PC-3 (cell line): ENCODE data around the gene RHEX. TPM values are rescaled to one million over a fixed set of nuclear protein-coding genes. Genes with fewer than 3 reads are reported as not detected.
"Not testable (repeated sequence)": the region's sequence is repeated elsewhere in the genome, so short reads cannot be mapped to it uniquely, and the experiment has no call there.

Source experiments
- ATAC-seq: fragments of 200-7000 bp; cut with Tn5 transposase; 2 replicates; pipeline ENCODE4 v1.9.1; 2020; ENCODE audit warnings: mild to moderate bottlenecking, moderate library complexity
- BruUV-seq: library from RNA; stranded (reverse); fragments of 400-500 nt; replicated peaks from 2 replicates; lab custom pipeline; 2021; lab: Mats Ljungman, UMichigan
- CTCF ChIA-PET: fragments of 300-600 bp; sonication (Branson Sonifier 250); formaldehyde crosslinking; loops from one replicate; lab custom pipeline; 2022; ENCODE audit warnings: antibody characterized with exemption; lab: Charles Lee
- POLR2A ChIA-PET: fragments of 300-600 bp; sonication (Branson Sonifier 250); formaldehyde crosslinking; loops from one replicate; lab custom pipeline; 2022; ENCODE audit warnings: antibody characterized with exemption; ENCODE audit not compliant: unreplicated experiment; lab: Charles Lee
- DNase-seq: peaks from one replicate; pipeline ENCODE4 v3.0.0-alpha.2; 2015
- H2AFZ ChIP-seq: fragments of 300-600 bp; sonication (generic); 2 replicates; pipeline ENCODE4 v1.6.0; 2016; ENCODE audit warnings: antibody characterized with exemption, low read length
- H3F3A ChIP-seq: fragments of 300-600 bp; sonication (generic); one replicate; pipeline ENCODE4 v1.6.0; 2017; ENCODE audit warnings: antibody characterized with exemption, low read length, control low read depth, mild to moderate bottlenecking; ENCODE audit not compliant: unreplicated experiment
- H3K27ac ChIP-seq: fragments of 300-600 bp; sonication (generic); 2 replicates; pipeline ENCODE4 v1.5.1; 2016; ENCODE audit warnings: mild to moderate bottlenecking, low read length
- H3K27me3 ChIP-seq: fragments of 300-600 bp; sonication (generic); 2 replicates; pipeline ENCODE4 v1.6.1; 2016; ENCODE audit warnings: low read length, mixed read lengths
- H3K36me3 ChIP-seq: fragments of 300-600 bp; sonication (generic); 2 replicates; pipeline ENCODE4 v1.6.1; 2016; ENCODE audit warnings: low read depth, mixed run types, low read length, mixed read lengths
- H3K4me1 ChIP-seq: fragments of 300-600 bp; sonication (generic); 2 replicates; pipeline ENCODE4 v1.5.1; 2016; ENCODE audit warnings: low read length; ENCODE audit not compliant: insufficient read depth
- H3K4me2 ChIP-seq: fragments of 300-600 bp; sonication (generic); 2 replicates; pipeline ENCODE4 v1.6.0; 2016; ENCODE audit warnings: low read length
- H3K4me3 ChIP-seq: fragments of 300-600 bp; sonication (generic); 2 replicates; pipeline ENCODE4 v1.5.1; 2016; ENCODE audit warnings: mild to moderate bottlenecking, low read length, mixed read lengths
- H3K79me2 ChIP-seq: fragments of 300-600 bp; sonication (generic); 2 replicates; pipeline ENCODE4 v1.6.1; 2017; ENCODE audit warnings: low read length, mixed read lengths
- H3K9ac ChIP-seq: fragments of 300-600 bp; sonication (generic); 2 replicates; pipeline ENCODE4 v1.6.0; 2016; ENCODE audit warnings: mild to moderate bottlenecking, low read length
- H3K9me2 ChIP-seq: fragments of 300-600 bp; sonication (generic); replicated peaks from 2 replicates; pipeline ENCODE4 v1.6.1; 2016; ENCODE audit warnings: mixed run types, low read length, mixed read lengths
- H3K9me3 ChIP-seq: fragments of 300-600 bp; sonication (generic); 2 replicates; pipeline ENCODE4 v1.6.1; 2016; ENCODE audit warnings: low read length, mixed read lengths
- H4K20me1 ChIP-seq: fragments of 300-600 bp; sonication (generic); 2 replicates; pipeline ENCODE4 v1.6.1; 2016; ENCODE audit warnings: low read length, mixed read lengths
- CTCF ChIP-seq: fragments of 300-600 bp; sonication (generic); conservative IDR thresholded peaks from 2 replicates; pipeline ENCODE4 v1.5.1; 2017; ENCODE audit warnings: antibody characterized with exemption, low read depth, mild to moderate bottlenecking, low read length
- EZH2 ChIP-seq: fragments of 300-600 bp; sonication (generic); IDR thresholded peaks from one replicate; pipeline ENCODE4 v1.6.1; 2017; ENCODE audit warnings: antibody characterized with exemption, mild to moderate bottlenecking, low read length; ENCODE audit not compliant: unreplicated experiment
- EZH2phosphoT487 ChIP-seq: fragments of 300-600 bp; sonication (generic); IDR thresholded peaks from 2 replicates; pipeline ENCODE4 v1.6.1; 2018; ENCODE audit warnings: mild to moderate bottlenecking, antibody characterized with exemption, low read length, borderline replicate concordance
- intact Hi-C: fragments of 100-400 bp; cut with micrococcal nuclease; formaldehyde crosslinking; loops from 2 replicates; pipeline ENCODE4 v1.9.0; 2023
- total RNA-seq: library from RNA; depleted of rRNA; stranded (reverse); fragments of >200 nt; gene quantifications from 2 replicates; pipeline ENCODE4 v1.2.3, GENCODE V29; 2014

Gene RHEX
- total RNA-seq, 1 experiment from 2014 or later = not detected

GRCh38 chr1:206064501-206064900, 11.5 kb downstream of the RHEX start:
- H3F3A ChIP-seq, H3K27ac ChIP-seq, H3K9me2 ChIP-seq, ATAC-seq, H3K9ac ChIP-seq, POLR2A ChIA-PET, H3K4me2 ChIP-seq, CTCF ChIA-PET, BruUV-seq, H2AFZ ChIP-seq, DNase-seq, H3K9me3 ChIP-seq, H3K36me3 ChIP-seq, H3K79me2 ChIP-seq, H4K20me1 ChIP-seq, H3K4me1 ChIP-seq, H3K4me3 ChIP-seq, intact Hi-C loops: not testable (repeated sequence)
- H3K27me3 ChIP-seq = peaks cover 31% of the 10 kb centered on the region

GRCh38 chr1:206065547-206066145, 12.7 kb downstream of the RHEX start:
- no peaks in the 10 kb centered on the region for H3K9me3 ChIP-seq
- DNase-seq = no peak
- H3K9me2 ChIP-seq = no peaks in the 10 kb centered on the region
- H3K27me3 ChIP-seq = peaks cover 42% of the 10 kb centered on the region
- no peak overlapping the region for H3K27ac ChIP-seq
- ATAC-seq = no peak
- BruUV-seq = no TSS peak
- H3K4me3 ChIP-seq = no peak overlapping the region
- H3K79me2 ChIP-seq = no peaks in the 10 kb centered on the region
- CTCF ChIA-PET = no interaction called here
- no peak overlapping the region for H3K9ac ChIP-seq
- H3K36me3 ChIP-seq = no peaks in the 10 kb centered on the region
- intact Hi-C loops = no loop called here
- no peaks in the 10 kb centered on the region for H3K4me1 ChIP-seq
- TF ChIP-seq CTCF = no peak
- TF ChIP-seq EZH2 = no peak
- TF ChIP-seq EZH2phosphoT487 = no peak
- H3F3A ChIP-seq = no peaks in the 10 kb centered on the region
- no peaks in the 10 kb centered on the region for H4K20me1 ChIP-seq
- no peak overlapping the region for H3K4me2 ChIP-seq
- POLR2A ChIA-PET = no interaction called here
- H2AFZ ChIP-seq = no peak overlapping the region

GRCh38 chr1:206066479-206067171, 13.7 kb downstream of the RHEX start:
- no peaks in the 10 kb centered on the region for H3K4me1 ChIP-seq
- H3K9ac ChIP-seq = no peak overlapping the region
- H2AFZ ChIP-seq = no peak overlapping the region
- ATAC-seq (no peak), DNase-seq (no peak)
- H3K9me3 ChIP-seq = no peaks in the 10 kb centered on the region
- intact Hi-C loops = no loop called here
- no peaks in the 10 kb centered on the region for H3F3A ChIP-seq
- TF ChIP-seq EZH2phosphoT487 = no peak
- ChIA-PET POLR2A (no interaction called here), CTCF (no interaction called here)
- no peaks in the 10 kb centered on the region for H3K79me2 ChIP-seq
- no peaks in the 10 kb centered on the region for H4K20me1 ChIP-seq
- H3K4me3 ChIP-seq = no peak overlapping the region
- no peak overlapping the region for H3K27ac ChIP-seq
- no peaks in the 10 kb centered on the region for H3K9me2 ChIP-seq
- peaks cover 47% of the 10 kb centered on the region for H3K27me3 ChIP-seq
- no peaks in the 10 kb centered on the region for H3K36me3 ChIP-seq
- no peak overlapping the region for H3K4me2 ChIP-seq
- no TSS peak for BruUV-seq
